Activated T-cell treated with anti-CD3 and anti-CD28 coated beads, Interleukin-2, amount 50 U/mL, for 72 hours (primary cell): ENCODE measurements around the gene SCRN3. TPM values are rescaled to one million over a fixed set of nuclear protein-coding genes. Genes with fewer than 3 reads are reported as not detected.
A peak's percentile ranks its signal among the peaks of the same experiment; 100 is the strongest.

Experiments used
- ATAC-seq, 2 donors: fragments of 150-1000 bp; cut with Tn5 transposase; replicated peaks in 1 of 2; 2 replicates each; pipeline ENCODE4 v1.10.0; 2021; ENCODE audit warnings: moderate library complexity in 2 of 2, mild to moderate bottlenecking in 1 of 2
- DNase-seq, 2 donors: peaks; one replicate each; pipeline ENCODE4 v3.0.0; 2021 to 2022; ENCODE audit warnings: mixed read lengths in 1 of 2
- H3K27ac Mint-ChIP-seq: one replicate; pipeline ENCODE4 v1.8.0; 2022; ENCODE audit warnings: mild to moderate bottlenecking, moderate library complexity, mixed read lengths
- H3K27me3 Mint-ChIP-seq: one replicate; pipeline ENCODE4 v1.8.0; 2022; ENCODE audit warnings: low read depth, mixed read lengths
- H3K36me3 Mint-ChIP-seq, 2 donors: one replicate each; pipeline ENCODE4 v1.8.0; 2022; ENCODE audit warnings: mixed read lengths in 2 of 2, mild to moderate bottlenecking in 1 of 2; ENCODE audit not compliant: insufficient read depth in 2 of 2
- H3K4me1 Mint-ChIP-seq: one replicate; pipeline ENCODE4 v1.8.0; 2022; ENCODE audit warnings: low read depth, mixed read lengths
- H3K4me3 Mint-ChIP-seq, 2 donors: one replicate each; pipeline ENCODE4 v1.8.0; 2022; ENCODE audit warnings: mild to moderate bottlenecking in 2 of 2, mixed read lengths in 2 of 2, moderate library complexity in 2 of 2
- H3K9me3 Mint-ChIP-seq, 2 donors: one replicate each; pipeline ENCODE4 v1.8.0; 2022; ENCODE audit warnings: mixed read lengths in 2 of 2
- total RNA-seq, 2 donors: library from RNA; stranded (reverse); gene quantifications; one replicate each; pipeline ENCODE4 v1.2.3, GENCODE V29; 2022

Gene SCRN3
- total RNA-seq, 2 donors from 2014 or later: 17.1 to 19.9 TPM

DNA sequence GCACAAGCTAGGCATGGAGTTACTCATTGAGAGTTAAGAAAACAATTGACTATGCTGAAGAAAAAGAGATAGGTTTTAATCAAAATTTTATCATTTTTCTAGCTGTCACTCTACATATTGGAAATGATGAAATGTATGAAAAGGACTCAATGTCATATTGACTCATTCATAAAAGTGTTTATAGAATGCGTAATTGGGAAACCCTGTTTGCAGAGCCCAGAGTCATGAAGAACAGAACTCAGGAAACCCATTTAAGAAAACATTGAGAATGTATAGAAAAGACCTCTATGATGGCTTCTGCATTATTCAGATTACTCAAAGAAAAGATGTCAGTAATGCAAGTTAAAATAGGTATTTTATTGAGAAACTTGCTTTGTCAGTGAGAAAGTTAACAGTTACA lies 36.4 kb downstream of the SCRN3 start:
- DNase-seq (no peak), ATAC-seq (no peak)
- H3K9me3 Mint-ChIP-seq: peaks cover 2 to 3% of the 10 kb centered on the region in 2 donors
- H3K27ac Mint-ChIP-seq: no peak overlapping the region
- peaks cover 3 to 15% of the 10 kb centered on the region in 2 donors for H3K36me3 Mint-ChIP-seq
- H3K4me3 Mint-ChIP-seq: no peak overlapping the region
- H3K4me1 Mint-ChIP-seq: no peaks in the 10 kb centered on the region
- no peaks in the 10 kb centered on the region for H3K27me3 Mint-ChIP-seq

DNA sequence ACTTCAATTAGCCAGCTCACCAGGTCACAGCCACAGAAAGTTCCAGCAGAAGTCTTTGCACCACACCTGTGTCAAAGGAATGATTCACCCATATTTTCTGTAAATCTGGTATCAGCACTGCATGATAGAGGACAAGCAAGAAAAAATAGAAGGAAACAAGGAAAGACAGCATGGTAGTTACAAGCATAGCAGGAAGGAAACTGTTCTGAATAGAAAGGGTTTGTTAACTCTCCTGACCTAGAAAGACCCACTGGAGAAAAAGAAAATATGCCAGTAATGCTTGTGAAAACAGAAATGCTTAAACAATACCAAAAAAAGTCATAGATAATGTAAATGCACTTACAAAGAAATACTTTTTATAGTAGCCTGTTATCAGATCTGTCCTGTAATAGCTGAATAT lies 40.8 kb downstream of the SCRN3 start:
- peaks cover 0 to 3% of the 10 kb centered on the region in 2 donors for H3K36me3 Mint-ChIP-seq
- H3K27ac Mint-ChIP-seq: no peak overlapping the region
- H3K9me3 Mint-ChIP-seq: no peaks in the 10 kb centered on the region
- H3K4me1 Mint-ChIP-seq: no peaks in the 10 kb centered on the region
- ATAC-seq (no peak), DNase-seq (no peak)
- H3K27me3 Mint-ChIP-seq: no peaks in the 10 kb centered on the region
- no peak overlapping the region for H3K4me3 Mint-ChIP-seq

DNA sequence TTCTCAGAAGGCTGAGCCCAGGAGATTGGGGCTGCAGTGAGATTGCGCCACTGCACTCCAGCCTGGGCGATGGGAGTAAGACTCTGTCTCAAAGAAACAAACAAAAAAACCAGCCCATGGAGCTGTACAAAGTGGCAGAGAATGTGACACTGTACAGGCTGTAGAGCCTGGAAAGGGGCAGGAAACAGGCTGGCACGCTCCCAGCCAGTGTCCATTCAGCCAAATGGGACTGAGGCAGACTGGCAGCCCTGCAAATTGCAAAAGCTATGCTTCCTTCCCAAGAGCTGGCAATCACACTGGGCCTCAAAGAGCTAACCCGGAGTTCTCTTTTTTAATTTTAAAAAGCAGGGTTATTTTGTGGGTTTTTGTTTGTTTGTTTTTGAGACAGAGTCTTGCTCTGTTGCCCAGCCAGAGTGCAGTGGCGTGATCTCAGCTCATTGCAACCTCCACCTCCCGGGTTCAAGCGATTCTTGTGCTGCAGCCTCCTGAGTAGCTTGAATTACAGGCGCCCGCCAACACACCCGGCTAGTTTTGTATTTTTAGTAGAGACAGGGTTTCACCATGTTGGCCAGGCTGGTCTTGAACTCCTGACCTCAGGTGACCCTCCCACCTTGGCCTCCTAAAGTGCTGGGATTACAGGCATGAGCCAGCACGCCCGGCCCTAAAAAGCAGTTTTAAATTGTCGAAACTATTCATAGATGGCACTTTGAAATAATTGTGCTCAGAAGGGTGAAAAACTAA lies 42.8 kb downstream of the SCRN3 start:
- no peak for ATAC-seq

DNA sequence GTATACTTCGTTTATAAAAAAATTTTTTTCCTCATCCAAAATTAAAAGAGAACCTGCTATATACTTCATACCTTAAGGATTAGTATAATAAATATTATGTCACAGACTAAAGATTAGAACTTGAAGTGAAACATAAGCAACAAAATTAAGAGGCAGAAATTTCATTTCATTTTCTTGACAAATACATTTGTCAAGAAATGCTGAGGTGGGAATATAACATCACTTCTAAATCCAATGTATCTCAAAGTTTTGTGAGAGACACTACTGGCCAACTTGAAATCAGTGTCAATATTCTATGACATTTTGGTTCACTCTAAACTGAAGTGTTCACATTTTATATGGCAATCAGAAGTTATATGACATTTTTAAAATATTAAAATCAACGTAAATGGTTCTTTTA lies 43.8 kb downstream of the SCRN3 start:
- Mint-ChIP-seq H3K9me3 (no peaks in the 10 kb centered on the region), H3K4me3 (no peak overlapping the region), H3K4me1 (no peaks in the 10 kb centered on the region), H3K27me3 (no peaks in the 10 kb centered on the region), H3K36me3 (peaks cover 0 to 7% of the 10 kb centered on the region in 2 donors), H3K27ac (no peak overlapping the region)
- DNase-seq: no peak
- no peak for ATAC-seq

More for the DNA sequence above, 42.8 kb downstream of the SCRN3 start:
- H3K36me3 Mint-ChIP-seq: peaks cover 0 to 7% of the 10 kb centered on the region in 2 donors
- no peaks in the 10 kb centered on the region for H3K27me3 Mint-ChIP-seq
- no peaks in the 10 kb centered on the region for H3K4me1 Mint-ChIP-seq
- H3K27ac Mint-ChIP-seq: no peak overlapping the region
- no peaks in the 10 kb centered on the region for H3K9me3 Mint-ChIP-seq
- no peak for DNase-seq
- H3K4me3 Mint-ChIP-seq: no peak overlapping the region

DNA sequence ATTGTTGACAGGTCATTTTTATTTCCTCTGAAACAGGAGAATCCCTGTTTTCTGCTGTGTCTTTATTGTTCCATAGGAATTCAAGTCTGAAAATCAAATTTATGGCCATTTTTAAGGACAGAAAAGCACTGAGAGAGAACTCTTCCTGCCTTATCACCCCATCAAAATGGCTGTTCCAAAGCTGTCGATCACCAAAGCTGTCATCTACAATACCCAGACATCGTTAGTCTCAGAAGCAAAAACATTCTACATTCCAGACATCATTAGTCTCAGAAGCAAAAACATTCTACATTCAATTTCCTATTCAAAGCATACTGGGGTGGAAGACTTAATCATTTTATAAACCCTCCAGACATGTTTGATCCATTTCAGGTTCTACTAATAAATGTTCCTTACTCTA lies 44.4 kb downstream of the SCRN3 start:
- no peak overlapping the region for H3K4me3 Mint-ChIP-seq
- no peaks in the 10 kb centered on the region for H3K9me3 Mint-ChIP-seq
- H3K4me1 Mint-ChIP-seq: no peaks in the 10 kb centered on the region
- no peak for DNase-seq
- no peak for ATAC-seq
- H3K36me3 Mint-ChIP-seq: peaks cover 0 to 8% of the 10 kb centered on the region in 2 donors
- no peaks in the 10 kb centered on the region for H3K27me3 Mint-ChIP-seq
- H3K27ac Mint-ChIP-seq: no peak overlapping the region

DNA sequence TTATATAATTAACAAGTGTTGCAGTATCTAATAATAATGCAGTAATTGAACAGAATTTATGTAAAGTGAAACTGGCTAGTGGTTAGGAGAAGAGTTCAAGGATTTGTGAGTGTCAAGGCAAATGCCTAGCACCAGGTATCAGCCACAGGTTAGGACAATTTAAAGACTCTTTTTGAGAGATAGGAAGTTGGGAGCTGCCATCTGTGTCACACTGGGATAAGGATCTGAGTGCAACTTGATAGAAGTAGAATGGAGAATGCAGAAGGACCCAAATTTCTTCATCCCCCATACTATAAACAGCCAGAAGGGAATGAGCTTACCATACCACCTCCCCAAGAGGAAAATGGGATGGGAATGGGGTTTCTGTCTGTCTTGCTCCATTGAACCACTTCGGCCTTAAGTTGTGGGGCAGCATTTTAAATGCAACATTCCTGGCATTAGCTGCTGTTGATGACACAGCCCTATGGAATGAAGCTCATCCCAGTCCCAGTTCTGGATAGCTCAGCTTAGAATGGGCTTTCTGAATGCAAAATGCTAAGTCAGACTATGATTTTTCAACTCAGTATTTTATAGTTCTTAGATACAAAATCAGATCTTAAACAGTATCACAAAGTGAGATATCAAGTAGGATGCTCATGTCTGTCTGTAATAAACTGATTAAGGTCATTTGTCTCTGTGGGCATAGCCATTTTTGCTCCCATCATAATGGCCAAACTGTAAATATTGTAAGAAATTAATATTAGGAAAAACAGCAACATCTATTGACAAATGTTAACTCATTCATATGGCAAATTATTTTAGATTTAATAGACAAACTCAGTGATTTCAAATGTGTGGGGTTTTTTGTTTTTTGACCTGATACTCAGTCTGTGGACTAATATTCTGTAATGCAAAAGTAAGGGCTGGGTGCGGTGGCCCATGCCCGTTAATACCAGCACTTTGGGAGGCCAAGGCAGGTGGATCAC lies 47.3 kb downstream of the SCRN3 start:
- Mint-ChIP-seq H3K27me3 (no peaks in the 10 kb centered on the region), H3K9me3 (no peaks in the 10 kb centered on the region), H3K4me3 (no peak overlapping the region), H3K4me1 (no peaks in the 10 kb centered on the region), H3K27ac (no peak overlapping the region), H3K36me3 (peaks cover 0 to 10% of the 10 kb centered on the region in 2 donors)
- DNase-seq (no peak), ATAC-seq (no peak)

DNA sequence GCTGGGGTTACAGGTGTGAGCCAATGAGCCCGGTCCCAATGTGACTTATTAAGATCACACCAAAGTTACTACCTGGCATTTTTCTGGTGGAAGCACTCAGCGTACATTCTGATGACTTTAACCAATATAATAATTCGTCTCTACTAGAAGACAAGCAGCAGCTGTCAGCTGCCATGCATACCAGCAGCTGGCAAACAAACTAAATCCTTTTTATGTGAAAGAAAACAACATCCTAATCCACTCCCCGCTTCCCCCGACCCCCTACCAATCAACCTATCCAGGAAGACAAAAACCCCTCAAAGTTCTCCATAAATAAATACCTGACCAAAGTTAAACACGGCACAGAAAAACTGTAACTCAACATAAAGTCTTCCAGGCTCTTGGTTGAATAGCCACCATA lies 49.2 kb downstream of the SCRN3 start:
- DNase-seq (no peak), ATAC-seq (no peak)
- Mint-ChIP-seq H3K4me3 (no peak overlapping the region), H3K9me3 (no peaks in the 10 kb centered on the region), H3K27me3 (no peaks in the 10 kb centered on the region), H3K36me3 (peaks cover 0 to 10% of the 10 kb centered on the region in 2 donors), H3K4me1 (no peaks in the 10 kb centered on the region), H3K27ac (no peak overlapping the region)

DNA sequence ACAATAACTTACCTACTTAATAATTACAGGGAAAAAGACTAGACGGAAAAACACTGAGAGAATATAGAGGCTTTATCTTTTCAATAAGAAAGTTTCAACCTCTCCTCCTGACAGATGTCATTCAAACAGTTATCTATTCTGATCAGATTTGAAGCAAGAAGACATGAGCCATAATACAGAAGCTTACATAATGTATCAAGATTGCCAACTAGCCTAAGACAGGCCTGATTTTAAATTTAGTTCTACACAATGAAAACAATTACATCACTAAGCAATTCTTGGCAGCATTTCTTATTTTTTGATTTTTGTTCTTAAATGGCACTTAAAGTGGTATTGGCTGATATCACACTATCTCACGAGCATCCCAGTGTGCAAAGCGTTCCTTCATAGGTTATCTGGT lies 49.7 kb downstream of the SCRN3 start:
- ATAC-seq: no peak
- Mint-ChIP-seq H3K27ac (no peak overlapping the region), H3K27me3 (no peaks in the 10 kb centered on the region), H3K36me3 (peaks cover 0 to 10% of the 10 kb centered on the region in 2 donors), H3K9me3 (no peaks in the 10 kb centered on the region), H3K4me1 (peaks cover 5% of the 10 kb centered on the region), H3K4me3 (no peak overlapping the region)
- DNase-seq: no peak

DNA sequence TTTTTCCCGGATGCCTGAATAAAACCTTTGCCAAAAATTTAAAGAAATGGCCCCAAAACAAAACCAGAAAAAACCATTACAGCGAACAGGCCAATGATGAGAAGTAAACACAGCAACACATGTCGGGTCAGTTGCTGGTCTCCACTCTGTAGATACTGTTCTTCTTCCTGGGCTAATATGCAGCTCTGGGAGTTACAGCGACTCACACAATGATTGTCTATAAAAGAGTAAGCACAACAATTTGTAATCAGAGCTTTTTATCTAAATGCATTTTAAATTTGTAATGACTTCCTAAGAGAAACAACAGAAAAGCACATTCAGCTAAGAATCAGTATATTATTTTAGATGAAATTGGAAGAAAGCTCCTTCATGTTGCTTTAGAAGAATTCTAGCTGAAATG lies 51.0 kb downstream of the SCRN3 start:
- Mint-ChIP-seq H3K27me3 (no peaks in the 10 kb centered on the region), H3K36me3 (peaks cover 0 to 10% of the 10 kb centered on the region in 2 donors)
- ATAC-seq: no peak

DNA sequence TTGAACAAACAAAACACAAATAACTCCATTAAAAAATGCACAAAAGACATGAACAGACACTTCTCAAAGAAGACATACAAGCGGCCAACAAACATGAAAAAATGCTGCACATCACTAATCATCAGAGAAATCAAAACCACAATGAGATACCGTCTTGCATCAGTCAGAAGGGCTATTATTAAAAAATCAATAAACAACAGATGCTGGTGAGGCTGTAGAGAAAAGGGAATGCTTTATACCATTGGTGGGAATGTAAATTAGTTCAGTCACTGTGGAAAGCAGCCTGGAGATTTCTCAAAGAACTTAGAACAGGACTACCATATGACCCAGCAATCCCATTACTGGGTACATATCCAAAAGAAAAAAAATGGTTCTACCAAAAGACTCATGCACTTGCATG lies 53.5 kb downstream of the SCRN3 start:
- Mint-ChIP-seq H3K4me1 (peaks cover 10% of the 10 kb centered on the region), H3K4me3 (no peak overlapping the region), H3K27me3 (no peaks in the 10 kb centered on the region), H3K27ac (peak overlapping the region; percentile 8), H3K9me3 (no peaks in the 10 kb centered on the region), H3K36me3 (peaks cover 2 to 4% of the 10 kb centered on the region in 2 donors)
- DNase-seq (no peak), ATAC-seq (no peak)

More for the DNA sequence above, 51.0 kb downstream of the SCRN3 start:
- no peaks in the 10 kb centered on the region for H3K9me3 Mint-ChIP-seq
- H3K4me1 Mint-ChIP-seq: peaks cover 10% of the 10 kb centered on the region
- DNase-seq: no peak
- H3K27ac Mint-ChIP-seq: no peak overlapping the region
- no peak overlapping the region for H3K4me3 Mint-ChIP-seq

DNA sequence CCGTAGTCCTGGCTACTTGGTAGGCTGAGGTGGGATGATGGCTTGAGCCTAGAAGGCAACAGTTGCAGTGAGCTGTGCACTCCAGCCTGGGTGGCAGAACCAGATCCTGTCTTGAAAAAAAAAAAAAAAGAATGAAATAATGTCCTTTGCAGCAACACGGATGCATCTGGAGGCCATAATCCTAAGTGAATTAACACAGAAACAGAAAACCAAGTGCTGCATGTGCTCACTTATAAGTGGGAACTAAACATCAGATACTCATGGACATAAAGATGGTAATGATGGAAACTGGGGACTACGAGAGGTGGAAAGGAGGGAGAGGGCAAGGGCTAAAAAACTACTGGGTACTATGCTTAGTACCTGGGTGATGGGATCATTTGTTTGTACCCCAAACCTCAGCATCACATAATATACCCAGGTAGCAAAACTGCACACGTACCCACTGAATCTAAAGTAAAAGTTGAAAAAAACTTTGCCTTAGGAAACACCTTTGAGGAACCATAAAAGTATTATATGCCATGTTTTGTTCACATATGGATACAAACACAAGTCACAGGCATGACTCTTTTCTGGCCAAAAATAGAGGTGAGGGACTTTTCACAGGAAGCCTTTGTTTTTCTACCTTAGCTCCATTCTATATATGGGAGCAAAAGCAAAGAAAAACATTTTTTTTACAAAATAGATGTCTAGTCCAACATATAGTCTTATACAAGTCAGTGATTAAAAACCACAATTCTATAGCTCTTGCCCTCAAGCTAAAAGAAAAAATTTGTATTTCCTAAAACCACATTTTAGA lies 54.7 kb downstream of the SCRN3 start:
- Mint-ChIP-seq H3K4me3 (no peak overlapping the region), H3K4me1 (peaks cover 10% of the 10 kb centered on the region), H3K27ac (peak overlapping the region; percentile 19), H3K9me3 (no peaks in the 10 kb centered on the region), H3K27me3 (no peaks in the 10 kb centered on the region), H3K36me3 (peaks cover 2 to 3% of the 10 kb centered on the region in 2 donors)
- no peak for ATAC-seq
- no peak for DNase-seq

DNA sequence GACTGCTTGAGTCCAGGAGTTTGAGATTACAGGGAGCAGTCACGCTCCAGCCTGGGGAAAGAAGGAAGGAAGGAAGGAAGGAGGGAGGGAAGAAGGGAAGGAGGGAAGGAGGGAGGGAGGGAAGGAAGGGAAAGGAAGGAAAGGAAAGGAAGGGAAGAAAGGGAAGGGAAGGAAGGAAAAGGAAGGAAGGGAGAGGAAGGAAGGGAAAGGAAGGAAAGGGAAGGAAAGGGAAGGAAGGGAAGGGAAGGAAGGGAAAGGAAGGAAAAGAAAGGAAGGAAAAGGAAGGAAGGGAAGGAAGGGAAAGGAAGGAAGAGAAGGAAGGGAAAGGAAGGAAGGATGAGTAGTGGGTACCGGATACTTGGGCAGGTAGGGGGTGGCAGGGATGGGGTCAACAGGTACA lies 59.0 kb downstream of the SCRN3 start:
- no peak for DNase-seq
- no peaks in the 10 kb centered on the region for H3K9me3 Mint-ChIP-seq
- no peak overlapping the region for H3K4me3 Mint-ChIP-seq
- peaks cover 10% of the 10 kb centered on the region for H3K4me1 Mint-ChIP-seq
- no peaks in the 10 kb centered on the region for H3K27me3 Mint-ChIP-seq
- peaks cover 0 to 2% of the 10 kb centered on the region in 2 donors for H3K36me3 Mint-ChIP-seq
- no peak overlapping the region for H3K27ac Mint-ChIP-seq
- no peak for ATAC-seq

DNA sequence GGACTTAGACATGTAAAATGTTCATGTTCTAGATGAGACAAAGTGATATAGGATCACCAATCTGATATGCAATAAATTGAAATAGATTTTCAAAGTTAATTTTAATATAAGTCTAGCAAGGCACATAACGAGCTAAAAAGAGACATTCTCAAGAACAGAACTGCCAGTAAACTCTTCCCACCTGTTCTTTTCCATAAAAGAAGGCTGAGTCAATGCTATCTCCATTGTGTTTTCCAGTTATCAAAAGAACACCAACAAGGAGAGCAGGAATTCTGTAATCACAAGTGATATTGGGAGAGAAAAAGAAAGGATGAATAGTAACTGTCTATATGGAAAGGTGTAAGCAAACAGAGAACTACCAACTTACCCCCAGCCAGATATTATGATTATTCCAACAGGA lies 65.7 kb downstream of the SCRN3 start:
- Mint-ChIP-seq H3K9me3 (no peaks in the 10 kb centered on the region), H3K4me3 (no peak overlapping the region), H3K36me3 (no peaks in the 10 kb centered on the region), H3K27ac (no peak overlapping the region), H3K4me1 (no peaks in the 10 kb centered on the region), H3K27me3 (no peaks in the 10 kb centered on the region)
- DNase-seq (no peak), ATAC-seq (no peak)
